Measurements from ENCODE around the gene DNAH5.

DNAH5 gene

DNA sequence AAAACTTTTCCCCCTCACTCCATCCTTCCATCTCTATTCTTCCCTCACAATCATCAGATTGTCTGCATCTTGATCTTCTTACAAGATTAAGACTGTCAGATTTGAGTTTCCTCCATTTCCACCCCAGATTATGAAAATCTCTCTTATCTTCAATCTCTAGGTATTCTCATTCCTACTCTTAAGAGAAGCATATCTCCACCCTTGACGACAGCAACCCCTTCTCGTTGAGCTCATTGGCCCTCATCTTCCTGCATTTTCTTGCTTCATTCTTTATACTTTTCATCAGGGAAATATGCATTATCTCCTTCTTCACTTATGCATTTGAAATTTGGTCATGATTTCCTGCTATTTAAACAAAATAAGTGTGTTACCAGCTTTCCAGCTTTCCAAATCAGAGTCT lies 301.3 kb downstream of the DNAH5 start:
- DNase-seq (ENCODE audit: low read depth in 4 of 4, low spot score in 1 of 4): no peak

Measured in stimulated activated CD4-positive, alpha-beta T cell treated with anti-CD3 and anti-CD28 coated beads, Interleukin-1b, Interleukin-23, amount 100 ng/mL, for 24 hours (primary cell).